ENCODE measurements around the gene PVRIG.
"Not testable (repeated sequence)": the region's sequence is repeated elsewhere in the genome, so short reads cannot be mapped to it uniquely, and the experiment has no call there.

PVRIG gene

GRCh38 chr7:100221767-100222444 lies 2.2 kb downstream of the PVRIG start:
- Histone ChIP-seq H3K27ac (no peak overlapping the region), H3K4me1 (no peaks in the 10 kb centered on the region), H3K9me3 (no peaks in the 10 kb centered on the region), H3K4me3 (no peak overlapping the region), H3K36me3 (peaks cover 0 to 50% (median 17%) of the 10 kb centered on the region in 3 donors), H3K27me3 (no peaks in the 10 kb centered on the region)
- intact Hi-C loops (cut with DNase I; ENCODE audit: low total_unique reads) = no loop called here
- no peak for DNase-seq
- TF ChIP-seq, protein P1, sequence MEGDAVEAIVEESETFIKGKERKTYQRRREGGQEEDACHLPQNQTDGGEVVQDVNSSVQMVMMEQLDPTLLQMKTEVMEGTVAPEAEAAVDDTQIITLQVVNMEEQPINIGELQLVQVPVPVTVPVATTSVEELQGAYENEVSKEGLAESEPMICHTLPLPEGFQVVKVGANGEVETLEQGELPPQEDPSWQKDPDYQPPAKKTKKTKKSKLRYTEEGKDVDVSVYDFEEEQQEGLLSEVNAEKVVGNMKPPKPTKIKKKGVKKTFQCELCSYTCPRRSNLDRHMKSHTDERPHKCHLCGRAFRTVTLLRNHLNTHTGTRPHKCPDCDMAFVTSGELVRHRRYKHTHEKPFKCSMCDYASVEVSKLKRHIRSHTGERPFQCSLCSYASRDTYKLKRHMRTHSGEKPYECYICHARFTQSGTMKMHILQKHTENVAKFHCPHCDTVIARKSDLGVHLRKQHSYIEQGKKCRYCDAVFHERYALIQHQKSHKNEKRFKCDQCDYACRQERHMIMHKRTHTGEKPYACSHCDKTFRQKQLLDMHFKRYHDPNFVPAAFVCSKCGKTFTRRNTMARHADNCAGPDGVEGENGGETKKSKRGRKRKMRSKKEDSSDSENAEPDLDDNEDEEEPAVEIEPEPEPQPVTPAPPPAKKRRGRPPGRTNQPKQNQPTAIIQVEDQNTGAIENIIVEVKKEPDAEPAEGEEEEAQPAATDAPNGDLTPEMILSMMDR (IDR thresholded peaks at IDR 0.05) = no peak

- no peak overlapping the region for H3K27ac ChIP-seq
- H3K36me3 ChIP-seq = peaks cover 0 to 50% (median 17%) of the 10 kb centered on the region in 3 donors
- H3K27me3 ChIP-seq = no peaks in the 10 kb centered on the region
- intact Hi-C loops (cut with DNase I; ENCODE audit: low total_unique reads) = no loop called here
- no peak for DNase-seq
- H3K4me1 ChIP-seq = no peaks in the 10 kb centered on the region
- H3K9me3 ChIP-seq = no peaks in the 10 kb centered on the region
- H3K4me3 ChIP-seq = no peak overlapping the region
- TF ChIP-seq, protein P1 (IDR thresholded peaks at IDR 0.05) = no peak
Measured at GRCh38 chr7:100222445-100223132, 2.8 kb downstream of the PVRIG start.

DNA sequence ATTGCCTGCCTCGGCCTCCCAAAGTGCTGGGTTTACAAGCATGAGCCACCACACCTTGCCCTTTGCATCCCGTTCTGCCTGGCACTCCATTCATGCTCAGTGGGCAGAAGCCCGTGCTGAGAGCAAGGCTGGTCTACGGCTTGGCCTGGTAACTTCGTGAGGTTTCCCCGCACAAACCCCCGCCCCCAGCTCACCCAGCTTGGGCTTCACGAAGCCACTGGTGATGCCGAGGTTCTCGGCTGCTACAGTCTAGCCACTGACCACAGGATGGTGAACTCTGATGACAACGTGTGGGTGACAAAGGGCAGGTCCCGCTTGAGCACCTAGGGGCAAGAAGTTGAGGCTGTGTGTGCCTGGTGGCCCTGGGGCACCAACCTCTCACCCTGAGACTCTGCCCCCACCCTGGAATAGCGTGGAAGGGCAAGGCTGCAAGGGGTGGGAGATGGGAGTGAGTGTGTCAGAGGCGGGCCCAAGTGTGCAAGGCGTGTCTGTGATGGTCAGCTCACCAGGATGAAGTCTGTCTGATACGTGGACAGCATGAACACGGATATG lies 3.7 kb downstream of the PVRIG start:
- H3K27ac ChIP-seq; DNase-seq; H3K4me3 ChIP-seq; H3K27me3 ChIP-seq; intact Hi-C loops (cut with DNase I; ENCODE audit: low total_unique reads); H3K9me3 ChIP-seq; H3K4me1 ChIP-seq: not testable (repeated sequence)
- H3K36me3 ChIP-seq = peaks cover 0 to 53% (median 17%) of the 10 kb centered on the region in 3 donors

GRCh38 chr7:100224891-100225290 lies 5.1 kb downstream of the PVRIG start:
- H3K4me1 ChIP-seq; intact Hi-C loops (cut with DNase I; ENCODE audit: low total_unique reads); H3K27me3 ChIP-seq; H3K4me3 ChIP-seq; DNase-seq; H3K27ac ChIP-seq; H3K9me3 ChIP-seq: not testable (repeated sequence)
- H3K36me3 ChIP-seq = peaks cover 0 to 53% (median 17%) of the 10 kb centered on the region in 3 donors

- H3K4me3 ChIP-seq; H3K27me3 ChIP-seq; H3K27ac ChIP-seq; H3K4me1 ChIP-seq; H3K9me3 ChIP-seq; intact Hi-C loops (cut with DNase I; ENCODE audit: low total_unique reads); DNase-seq: not testable (repeated sequence)
- H3K36me3 ChIP-seq = peaks cover 0 to 18% (median 3%) of the 10 kb centered on the region in 3 donors
Measured at GRCh38 chr7:100234660-100235317, 15.0 kb downstream of the PVRIG start.

GRCh38 chr7:100239975-100240374 lies 20.2 kb downstream of the PVRIG start:
- H3K4me1 ChIP-seq; H3K36me3 ChIP-seq; H3K27ac ChIP-seq; intact Hi-C loops (cut with DNase I; ENCODE audit: low total_unique reads); H3K9me3 ChIP-seq; H3K27me3 ChIP-seq; H3K4me3 ChIP-seq; DNase-seq: not testable (repeated sequence)

DNA sequence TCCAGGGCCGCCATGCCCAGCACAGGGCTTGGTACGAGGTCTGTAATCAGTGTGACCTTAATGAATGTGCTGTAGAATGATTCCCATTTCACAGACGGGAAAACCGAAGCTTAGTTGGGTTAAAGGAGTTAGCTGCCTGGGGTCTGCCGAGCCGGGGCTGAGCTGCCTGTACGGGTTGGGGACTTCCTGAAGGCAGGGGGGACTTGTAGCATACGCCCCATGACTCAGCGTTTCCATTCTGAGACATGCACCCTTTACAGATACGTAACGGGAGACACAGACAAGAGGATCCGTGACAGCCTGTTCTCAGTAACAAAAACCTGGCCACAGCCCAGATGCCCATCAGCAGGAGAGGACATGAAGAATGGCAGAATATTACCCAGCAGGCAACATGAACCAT lies 23.6 kb downstream of the PVRIG start:
- H3K4me1 ChIP-seq; H3K27ac ChIP-seq; H3K27me3 ChIP-seq; H3K36me3 ChIP-seq; H3K4me3 ChIP-seq; DNase-seq; intact Hi-C loops (cut with DNase I; ENCODE audit: low total_unique reads); H3K9me3 ChIP-seq: not testable (repeated sequence)

DNA sequence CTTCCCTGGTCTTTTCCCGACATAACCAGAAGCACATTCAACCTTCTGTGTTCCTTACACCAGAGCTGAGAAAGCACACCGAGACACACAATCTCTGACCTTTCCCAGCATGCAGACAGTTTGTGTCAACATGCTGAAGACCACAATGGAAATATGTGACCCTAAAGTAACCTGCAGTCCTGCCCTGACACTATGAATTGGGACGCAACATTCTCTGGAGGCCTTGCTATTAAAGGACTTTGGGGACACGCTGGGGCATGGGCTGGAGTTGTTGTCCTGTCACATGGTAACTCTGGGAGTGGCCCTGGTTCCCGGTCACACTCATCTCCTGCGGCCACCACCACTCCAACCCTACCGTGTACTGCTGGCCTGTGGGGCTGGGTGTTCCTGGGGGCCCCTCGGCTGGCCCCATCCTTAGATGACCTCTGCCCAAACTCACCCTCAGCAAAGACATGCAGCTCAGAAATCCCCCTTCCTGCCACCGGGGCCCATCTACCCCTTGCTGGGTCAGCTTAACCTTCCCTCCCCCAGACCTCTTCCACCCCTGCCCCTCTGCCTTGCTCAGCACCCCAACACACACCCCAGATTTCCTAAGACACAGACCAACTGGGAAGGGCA lies 25.3 kb downstream of the PVRIG start:
- intact Hi-C loops (cut with DNase I; ENCODE audit: low total_unique reads); DNase-seq; H3K36me3 ChIP-seq; H3K4me1 ChIP-seq; H3K27me3 ChIP-seq; H3K4me3 ChIP-seq; H3K27ac ChIP-seq; H3K9me3 ChIP-seq: not testable (repeated sequence)

DNA sequence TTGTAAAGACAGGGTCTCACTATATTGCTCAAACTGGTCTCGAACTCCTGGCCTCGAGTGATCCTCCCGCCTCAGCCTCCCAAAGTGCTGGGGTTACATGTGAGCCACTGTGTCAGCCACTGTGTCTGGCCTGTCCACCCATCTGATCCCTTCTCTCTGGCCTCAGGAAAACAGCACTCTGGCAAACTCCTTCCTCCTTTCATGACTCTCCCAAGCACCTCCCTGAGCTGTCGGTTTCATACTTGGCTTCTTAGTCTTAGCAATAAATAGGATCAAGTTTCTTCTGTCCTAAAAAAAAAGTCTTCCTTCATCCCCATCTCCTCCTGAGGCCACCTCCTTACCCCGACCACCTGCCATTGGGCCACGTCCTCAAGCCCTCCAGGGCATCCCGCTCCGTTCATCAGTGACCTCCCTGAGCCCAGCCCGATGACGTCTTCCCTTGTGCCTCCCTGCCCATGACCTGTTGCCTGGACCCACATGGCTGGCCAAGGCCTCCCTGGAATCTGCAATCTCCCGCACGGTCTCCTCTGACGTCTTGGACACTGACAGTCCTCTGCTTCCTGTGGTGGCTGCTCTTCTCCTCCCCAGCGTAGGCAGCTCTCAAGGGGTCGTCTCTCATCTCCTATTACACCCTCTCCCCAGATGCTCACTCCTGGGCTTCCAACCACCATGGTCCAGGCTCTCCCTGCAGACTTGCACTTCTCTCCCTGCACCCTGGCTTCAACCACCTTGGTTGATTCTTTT lies 26.5 kb downstream of the PVRIG start:
- intact Hi-C loops (cut with DNase I; ENCODE audit: low total_unique reads); H3K4me1 ChIP-seq; DNase-seq; H3K36me3 ChIP-seq; H3K9me3 ChIP-seq; H3K27me3 ChIP-seq; H3K27ac ChIP-seq; H3K4me3 ChIP-seq: not testable (repeated sequence)

GRCh38 chr7:100246865-100247137 lies 27.1 kb downstream of the PVRIG start:
- H3K4me1 ChIP-seq; H3K27me3 ChIP-seq; DNase-seq; intact Hi-C loops (cut with DNase I; ENCODE audit: low total_unique reads); H3K36me3 ChIP-seq; H3K9me3 ChIP-seq; H3K27ac ChIP-seq; H3K4me3 ChIP-seq: not testable (repeated sequence)
